Urothelium cell line (cell line): ENCODE data around the gene FLCN.
A peak's percentile ranks its signal among the peaks of the same experiment; 100 is the strongest.
"Not testable (repeated sequence)": the region's sequence is repeated elsewhere in the genome, so short reads cannot be mapped to it uniquely, and the experiment has no call there.

Source experiments
- DNase-seq: peaks from one replicate; pipeline ENCODE4 v3.0.0; 2011; ENCODE audit warnings: low spot score, mixed read lengths
- FAIRE-seq: peaks from 2 replicates; lab custom pipeline; 2011; peaks lifted over from hg19 to GRCh38; lab: Jason Lieb, UNC

The FLCN gene

DNA sequence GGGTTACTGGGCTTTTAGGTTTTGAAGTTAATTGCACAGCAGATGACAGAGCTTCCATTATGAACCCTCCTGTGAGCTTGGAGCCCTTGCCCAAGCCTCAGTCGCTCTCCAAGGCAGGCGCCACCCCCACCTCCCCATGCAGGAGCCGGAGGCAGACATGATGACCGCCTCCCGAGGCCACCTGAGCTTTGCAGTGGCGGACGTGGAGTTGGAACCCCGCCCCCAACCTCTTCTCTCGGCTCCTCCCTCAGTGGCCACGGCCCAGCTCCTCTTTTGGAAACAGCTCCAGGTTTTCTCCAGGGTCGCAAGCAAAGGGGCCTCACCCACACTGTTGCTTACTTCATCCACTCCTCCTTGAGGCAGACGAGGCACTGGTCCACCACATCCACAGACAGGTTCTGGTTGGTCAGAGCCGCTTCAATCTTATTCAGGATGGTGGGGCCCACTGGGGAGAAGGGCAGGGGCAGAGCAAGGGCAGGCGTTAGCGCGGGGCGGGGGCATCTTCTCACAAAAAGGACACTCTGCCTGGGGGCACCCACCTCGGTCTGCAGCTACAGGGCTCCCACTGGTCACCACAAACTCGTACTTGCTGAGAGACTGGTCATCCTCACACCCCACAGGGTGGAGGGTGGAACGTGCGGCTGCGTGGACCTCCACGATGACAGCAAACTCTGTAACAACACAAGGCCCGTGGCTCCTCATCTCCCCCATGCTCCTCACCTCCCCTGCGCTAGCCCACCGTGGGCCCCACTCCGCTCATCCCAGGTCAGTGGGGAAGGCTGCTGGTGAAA, 22.1 kb downstream of the FLCN start:
- FAIRE-seq (no peak), DNase-seq (no peak)

DNA sequence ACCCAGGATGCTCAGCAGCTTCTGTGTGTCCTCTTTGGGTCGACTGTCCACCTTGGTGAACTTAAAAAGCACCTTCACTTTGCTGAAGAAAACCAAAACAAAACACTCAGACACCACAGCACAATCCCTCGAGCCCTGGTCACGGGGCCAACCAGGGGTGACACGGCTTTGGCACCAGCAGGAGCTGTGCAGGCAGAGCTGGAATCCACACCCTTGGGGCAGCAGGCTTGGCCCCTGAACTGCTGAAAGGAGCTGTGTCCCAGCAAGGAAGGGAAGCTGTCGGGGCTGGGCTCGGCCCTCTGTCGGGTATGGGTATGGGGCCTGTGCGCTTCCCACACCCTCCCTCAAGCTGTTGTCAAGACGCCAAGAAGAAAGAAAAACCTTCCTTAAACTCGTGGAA, 23.2 kb downstream of the FLCN start:
- DNase-seq (no peak), FAIRE-seq (no peak)

DNA sequence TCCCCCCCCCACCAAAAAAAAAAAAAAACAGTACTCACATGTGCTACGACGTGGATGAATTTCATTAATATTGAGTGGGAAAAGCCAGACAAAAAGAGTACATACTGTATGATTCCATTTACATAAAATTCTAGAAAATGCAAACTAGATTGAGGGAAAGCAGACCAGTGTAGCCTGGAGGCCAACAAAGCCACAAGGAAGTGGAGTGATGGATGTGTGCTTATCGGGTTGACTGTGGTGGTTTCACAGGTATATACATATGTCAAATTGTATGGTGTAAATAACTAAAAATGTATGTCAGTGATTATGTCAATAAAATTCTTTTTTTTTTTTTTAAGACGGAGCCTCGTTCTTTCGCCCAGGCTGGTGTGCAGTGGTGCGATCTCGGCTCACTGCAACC, 29.0 kb downstream of the FLCN start:
- no peak for DNase-seq
- no peak for FAIRE-seq

DNA sequence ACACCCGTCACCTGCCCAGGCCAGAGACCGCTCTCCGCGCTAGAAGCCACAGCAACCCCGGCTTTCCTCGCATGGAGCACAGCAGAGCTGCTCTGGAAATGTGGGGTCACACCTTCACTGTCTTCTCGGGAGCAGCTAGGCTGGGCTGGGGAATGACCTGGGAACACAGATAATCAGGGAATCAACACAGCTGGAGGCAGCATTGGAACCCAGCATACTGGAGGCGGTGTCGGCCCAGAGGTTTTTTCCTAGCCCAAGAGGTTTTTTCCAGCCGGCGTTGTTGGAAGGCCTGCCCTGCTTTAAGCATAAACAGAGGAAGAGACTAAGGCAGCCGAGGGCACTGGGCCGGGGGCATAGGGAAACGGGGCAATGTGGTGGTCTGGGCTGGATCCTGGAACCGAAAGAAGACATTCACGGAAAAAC, 30.0 kb downstream of the FLCN start:
- no peak for DNase-seq
- FAIRE-seq: no peak

DNA sequence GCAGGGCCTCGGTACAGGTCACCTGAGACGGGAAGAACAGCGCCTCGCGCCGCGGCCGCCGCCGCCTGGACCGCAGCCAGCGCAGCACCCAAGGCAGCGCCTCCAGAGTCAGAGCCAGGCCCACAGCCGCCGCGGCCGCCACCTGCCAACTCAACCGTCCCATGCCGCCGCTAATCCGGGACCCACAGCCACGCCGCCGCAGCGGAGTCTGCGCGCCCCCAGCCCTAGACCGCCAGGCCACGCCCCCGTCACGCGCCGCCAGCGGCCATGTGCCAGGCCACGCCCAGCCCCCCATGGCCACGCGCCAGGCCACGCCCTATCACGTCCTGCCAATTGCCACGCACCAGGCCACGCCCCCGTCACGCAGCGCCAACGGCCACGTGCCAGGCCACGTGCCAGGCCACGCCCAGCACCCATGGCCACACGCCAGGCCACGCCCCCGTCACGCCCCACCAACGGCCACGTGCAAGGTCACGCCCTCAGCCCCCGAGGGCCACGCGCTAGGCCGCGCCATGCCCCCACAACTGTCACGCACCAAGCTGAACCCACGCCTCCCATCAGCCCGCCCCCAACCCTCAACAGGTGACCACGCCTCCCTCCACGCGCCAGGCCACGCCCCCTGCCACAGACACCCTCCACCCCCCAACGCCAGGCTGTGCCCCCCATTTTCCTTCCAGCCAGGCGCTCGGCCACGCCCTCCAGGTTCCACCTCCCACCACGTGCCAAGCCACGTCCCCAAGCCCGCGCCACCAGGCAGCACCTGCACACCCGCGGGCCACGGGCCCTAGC, 30.6 kb downstream of the FLCN start, which contains the start of gene PLD6:
PLD6 (minus strand) TSS at position 210 of the 789 bp plus-strand sequence; CDS start at position 163, 47 bp downstream.
- DNase-seq: peak; percentile 40
- peak; percentile 94 for FAIRE-seq

DNA sequence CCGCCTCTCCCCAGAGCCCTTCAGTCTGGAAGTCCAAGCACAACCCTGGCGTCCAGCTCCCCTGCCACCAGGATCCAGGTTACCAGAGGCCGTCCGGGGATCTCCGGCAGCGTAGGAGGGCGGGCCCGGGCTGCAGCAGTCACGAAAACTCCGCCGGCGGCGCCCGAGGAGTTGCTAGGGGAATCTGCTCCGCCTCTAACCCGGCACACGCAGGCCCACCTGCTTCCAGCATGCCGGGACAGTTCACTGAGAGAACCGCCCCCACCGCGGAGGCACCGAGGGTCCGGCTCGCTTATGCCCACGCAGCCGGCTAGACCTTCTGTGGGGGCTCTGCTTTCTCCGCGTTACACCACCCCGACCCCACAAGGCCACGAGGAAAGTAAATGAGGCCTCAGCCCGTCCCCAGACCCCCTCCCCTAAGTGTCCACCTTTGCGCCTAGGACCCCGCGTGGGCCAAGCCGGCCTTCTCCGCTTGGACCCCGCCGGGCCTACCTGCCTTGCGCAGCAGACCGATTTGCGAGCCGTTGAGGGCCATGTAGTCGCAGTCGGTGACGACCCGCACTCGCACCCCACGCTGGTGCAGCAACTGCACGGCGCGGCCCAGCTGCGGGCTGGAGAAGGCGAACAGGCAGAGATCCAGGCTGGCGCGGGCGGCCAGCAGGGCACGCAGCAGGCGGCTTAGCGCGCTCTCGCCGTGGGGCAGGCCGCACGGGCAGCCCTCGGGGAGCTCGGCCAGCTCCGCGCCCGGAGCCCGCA, 31.4 kb downstream of the FLCN start:
- DNase-seq: no peak
- no peak for FAIRE-seq

DNA sequence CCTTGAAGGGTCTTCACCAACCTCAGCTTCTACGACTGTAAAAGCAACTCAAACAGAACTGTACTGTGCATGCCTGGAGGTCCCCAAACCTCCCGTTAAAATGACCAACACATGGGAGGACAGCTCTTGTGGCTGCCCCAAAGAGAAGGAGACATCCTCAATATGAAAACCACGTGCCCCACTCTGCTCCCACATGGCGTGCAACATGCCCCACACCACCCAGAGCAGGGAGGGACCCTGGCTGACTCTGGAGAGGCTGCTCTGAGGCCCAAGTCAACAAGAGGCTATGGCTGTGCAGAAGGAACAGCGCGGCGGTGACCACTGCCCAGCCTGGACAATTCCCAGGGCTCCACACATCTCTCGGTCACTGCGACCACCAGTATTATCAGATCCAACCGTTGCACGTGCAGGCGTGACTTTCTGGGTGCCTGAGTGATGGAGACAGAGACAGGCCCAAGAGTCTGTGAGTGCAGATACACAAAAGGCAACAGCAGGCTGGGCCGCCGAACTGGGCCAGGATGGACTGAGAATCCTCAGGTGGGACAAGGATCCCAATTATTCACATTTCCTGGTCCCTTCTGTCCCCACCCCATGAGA, 32.2 kb downstream of the FLCN start:
- DNase-seq: no peak
- no peak for FAIRE-seq

DNA sequence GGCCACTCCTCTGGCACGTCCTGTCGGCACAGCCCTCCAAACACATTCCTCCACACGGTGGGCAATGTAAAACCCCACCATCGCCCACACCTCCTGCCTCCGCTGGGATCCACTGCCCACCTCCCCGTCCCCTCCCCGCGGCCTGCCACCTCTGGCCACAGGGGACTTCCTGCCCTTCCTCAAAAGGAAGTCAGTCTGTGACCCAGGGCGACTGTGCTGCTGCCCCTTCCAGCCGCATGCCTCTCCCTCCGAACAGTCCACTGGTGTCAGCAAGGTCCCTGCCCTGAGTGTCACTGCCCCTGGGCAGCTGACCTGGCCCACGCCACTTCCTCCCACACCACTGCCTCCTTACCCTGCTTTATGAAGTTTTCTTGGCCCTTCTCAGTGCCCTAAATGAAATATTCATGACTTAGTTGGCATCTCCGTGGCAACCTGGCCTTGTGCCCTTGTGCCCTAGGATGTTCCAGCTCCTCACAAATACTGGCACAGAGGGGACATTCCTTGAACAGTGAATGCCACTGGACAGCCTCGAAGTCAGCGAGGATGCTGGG, 32.9 kb downstream of the FLCN start:
- no peak for DNase-seq
- no peak for FAIRE-seq

DNA sequence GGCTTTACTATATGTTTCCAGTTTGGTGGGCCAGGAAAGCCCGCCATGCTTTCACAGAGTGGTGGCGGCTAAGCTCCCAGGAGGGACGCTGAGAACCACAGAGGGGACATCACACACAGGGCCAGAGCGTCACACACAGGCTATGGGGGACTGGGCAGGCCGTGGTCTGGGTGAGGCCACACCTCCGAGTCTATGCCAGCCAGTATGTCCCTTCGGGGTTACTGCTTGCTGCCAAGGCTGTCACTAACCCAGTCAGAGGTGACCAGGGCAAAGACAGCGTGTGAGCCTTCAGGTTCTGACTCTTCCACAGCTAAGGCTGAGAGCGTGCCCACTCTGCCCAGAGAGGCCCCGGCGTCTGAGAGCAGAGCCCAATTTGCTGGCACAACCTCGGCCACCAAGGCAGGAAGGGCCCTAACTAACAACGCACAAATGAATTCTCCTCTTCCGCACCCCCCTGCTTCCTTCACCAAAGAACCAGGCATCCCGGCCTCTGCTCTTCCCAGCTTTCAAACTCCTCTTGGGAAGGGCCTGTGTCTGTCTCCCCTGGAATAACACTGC, 33.7 kb downstream of the FLCN start:
- FAIRE-seq: no peak
- no peak for DNase-seq

DNA sequence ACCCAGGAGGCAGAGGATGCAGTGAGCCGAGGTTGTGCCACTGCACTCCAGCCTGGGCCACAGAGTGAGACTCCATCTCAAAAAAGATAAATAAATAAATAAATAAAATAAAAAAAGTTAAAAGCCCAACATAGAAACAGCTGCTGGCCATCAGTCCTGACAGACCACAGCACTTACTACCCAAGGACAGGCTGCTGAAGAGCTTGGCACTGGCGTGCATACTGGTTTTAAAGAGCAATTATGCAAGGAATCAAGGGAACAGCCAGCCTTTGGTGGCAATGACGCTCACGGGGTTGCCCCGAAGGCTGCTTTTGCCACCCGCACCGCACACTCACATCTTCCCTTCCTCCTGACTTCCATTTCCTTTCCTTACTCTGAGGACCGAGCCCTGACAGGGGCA, 35.1 kb downstream of the FLCN start:
- no peak for FAIRE-seq
- no peak for DNase-seq

DNA sequence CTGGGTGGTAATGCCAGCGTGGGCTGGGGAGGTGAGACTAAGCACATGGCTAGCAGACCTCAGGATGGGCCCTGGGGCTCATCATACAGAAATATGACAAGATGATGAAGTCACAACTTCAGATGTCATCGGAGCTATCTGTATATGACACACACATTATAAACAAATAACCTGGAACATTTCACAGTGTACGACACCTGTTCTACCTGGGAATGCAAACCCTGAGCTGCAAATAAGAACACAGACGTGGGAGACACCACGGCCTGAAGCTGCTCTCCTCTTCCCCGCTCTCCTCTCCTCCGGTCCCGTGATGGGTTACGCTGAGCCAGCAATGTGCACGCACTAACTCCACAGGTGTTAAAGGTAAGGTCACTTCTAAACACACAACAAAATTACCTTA, 35.7 kb downstream of the FLCN start:
- FAIRE-seq (no peak), DNase-seq (no peak)

DNA sequence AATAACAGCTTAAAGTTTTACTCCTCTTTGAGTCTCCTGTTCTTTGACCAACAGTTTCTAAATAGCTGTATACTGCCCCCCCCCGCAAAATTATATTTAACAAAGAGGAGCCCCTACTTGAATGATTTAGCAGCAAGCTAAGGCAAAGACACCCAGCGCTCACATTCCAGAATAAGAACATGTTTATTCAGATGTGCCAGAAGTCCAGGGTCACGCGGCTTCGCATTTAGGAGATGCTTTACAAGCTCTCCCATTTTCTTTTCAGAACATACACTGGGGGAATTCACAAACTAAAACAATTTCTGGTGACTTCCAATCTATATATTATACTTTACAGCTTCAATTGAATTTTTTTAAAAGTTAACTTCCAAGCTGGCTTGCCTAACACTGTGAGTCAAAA, 36.1 kb downstream of the FLCN start:
- DNase-seq (no peak), FAIRE-seq (no peak)

DNA sequence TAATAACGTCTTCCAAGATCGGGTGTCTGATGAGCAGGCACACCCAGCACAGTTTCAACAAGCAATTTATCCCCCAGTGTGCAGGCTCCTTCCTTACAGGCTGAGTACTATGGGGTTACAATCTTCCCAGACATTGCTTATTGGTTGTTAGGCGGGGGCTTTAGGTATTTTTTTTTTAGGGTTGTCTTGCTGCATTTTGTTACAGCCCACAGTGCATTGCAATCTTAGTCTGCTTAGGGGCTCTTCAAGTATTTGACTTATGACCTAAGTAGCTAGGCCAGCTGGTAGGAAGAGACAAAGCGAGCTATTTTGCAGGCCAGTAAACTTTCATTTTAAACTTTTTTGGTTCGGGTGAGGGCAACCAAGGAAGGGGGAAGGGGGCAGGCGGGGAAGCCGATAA, 36.7 kb downstream of the FLCN start:
- FAIRE-seq (no peak), DNase-seq (no peak)

DNA sequence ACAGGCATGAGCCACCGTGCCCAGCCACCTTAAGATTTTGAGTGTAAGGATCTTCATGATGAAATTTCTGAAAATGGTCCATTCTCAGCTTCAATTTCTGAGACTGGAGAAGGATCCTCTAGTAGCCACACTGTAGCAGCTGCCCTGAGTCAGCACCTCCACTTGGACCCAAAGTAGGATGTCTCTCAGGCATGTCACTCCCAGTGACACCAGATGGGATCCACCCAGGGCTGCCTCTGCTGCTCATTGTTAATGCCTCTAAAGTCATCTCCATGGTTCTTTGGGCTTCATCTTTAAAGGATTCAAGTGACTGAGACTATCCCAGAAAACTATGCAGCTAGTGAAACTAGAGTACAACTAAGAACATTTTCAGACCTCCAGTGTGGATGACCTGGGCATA, 38.7 kb downstream of the FLCN start:
- DNase-seq (no peak), FAIRE-seq (no peak)

DNA sequence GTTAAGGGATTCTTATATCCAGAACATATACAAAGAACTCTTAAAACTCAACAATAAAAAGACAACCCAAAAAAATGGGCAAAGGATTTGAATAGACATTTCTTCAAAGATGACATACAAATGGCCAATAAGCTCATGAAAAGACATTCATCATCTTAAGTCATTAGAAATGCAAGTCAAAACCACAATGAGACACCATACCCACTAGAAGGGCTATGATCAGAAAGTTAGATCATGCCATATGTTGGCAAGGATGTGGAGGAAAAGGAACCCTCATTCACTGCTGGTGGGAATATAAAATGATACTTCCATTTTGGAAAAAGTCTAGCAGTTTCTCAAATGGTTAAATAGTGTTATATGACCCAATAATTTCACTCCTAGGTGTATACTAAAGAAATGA, 40.2 kb downstream of the FLCN start:
- FAIRE-seq (no peak), DNase-seq (no peak)

DNA sequence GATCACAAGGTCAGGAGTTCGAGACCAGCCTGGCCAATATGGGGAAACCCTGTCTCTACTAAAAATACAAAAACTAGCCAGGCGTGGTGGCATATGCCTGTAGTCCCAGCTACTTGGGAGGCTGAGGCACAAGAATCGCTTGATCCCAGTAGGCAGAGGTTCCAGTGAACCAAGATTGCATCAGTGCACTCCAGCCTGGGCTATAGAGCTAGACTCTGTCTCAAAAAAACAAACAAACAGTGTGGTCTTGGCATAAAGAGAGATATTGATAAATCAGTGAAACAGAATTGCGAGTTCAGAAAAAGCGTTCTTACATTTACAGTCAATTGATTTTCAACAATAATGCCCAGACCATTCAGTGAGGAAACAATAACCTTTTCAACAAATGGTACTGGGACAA, 41.5 kb downstream of the FLCN start:
- FAIRE-seq, DNase-seq: not testable (repeated sequence)

DNA sequence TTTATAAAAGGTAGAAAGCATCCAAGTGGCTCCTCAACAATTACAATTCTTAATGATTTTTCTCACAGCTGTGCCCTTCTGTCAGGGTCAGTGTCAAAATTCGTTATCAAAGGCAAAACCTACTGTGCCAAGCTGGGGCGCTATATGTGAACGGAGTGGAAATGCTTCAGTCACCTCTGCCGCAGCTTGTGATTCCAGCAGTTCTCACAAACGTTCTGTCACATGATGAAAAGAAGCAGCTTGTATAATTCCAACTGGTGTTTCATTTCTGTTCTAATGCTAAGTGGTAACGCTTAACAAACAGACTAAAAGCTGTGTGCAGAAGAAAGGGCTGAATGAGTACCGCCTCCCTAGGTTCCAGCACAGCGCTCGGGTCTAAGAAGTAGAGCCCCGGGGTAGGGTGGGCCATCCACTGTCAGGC, 45.0 kb downstream of the FLCN start:
- FAIRE-seq: no peak
- no peak for DNase-seq

DNA sequence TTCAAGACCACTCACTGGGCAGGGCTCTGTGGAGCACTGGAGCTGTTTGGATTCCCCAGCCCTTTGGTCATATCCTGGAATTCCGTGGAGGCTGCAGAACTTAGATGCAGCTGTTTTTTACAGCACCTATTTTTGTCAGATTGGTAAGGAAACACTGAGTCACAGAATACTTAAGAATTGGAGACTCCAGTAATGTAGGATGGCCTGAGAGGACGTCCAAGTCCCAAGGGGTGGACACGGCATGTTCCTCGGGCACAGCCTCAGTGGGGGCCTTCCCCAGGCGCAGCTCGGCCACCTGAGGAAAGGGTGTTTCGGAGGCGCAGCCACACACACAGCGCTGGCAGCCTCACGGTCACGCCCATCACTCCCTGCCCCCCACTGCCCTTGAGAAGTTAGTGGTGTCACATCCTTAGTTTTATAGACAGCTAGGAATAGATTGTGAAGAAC, 45.6 kb downstream of the FLCN start:
- peak; percentile 81 for DNase-seq
- FAIRE-seq: no peak

DNA sequence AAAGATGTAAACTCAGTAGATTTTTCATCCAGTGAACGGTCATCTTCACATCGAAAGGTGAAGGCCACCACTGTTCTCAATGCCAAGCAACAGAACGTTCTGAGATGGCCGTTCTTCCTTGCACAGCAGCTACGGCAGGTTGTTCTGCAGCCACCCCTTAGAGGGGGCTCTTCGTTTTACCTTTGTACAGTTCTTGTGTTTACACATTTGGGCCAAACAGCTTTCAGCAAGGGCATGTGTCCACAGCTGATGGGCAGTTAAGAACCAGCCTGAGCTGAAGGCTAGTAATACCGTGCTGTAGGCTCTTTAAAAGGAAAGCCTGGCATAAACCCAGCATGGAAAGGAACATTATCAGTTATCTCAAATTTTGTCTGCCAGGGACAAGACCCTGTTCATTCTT, 46.8 kb downstream of the FLCN start:
- DNase-seq (no peak), FAIRE-seq (no peak)

DNA sequence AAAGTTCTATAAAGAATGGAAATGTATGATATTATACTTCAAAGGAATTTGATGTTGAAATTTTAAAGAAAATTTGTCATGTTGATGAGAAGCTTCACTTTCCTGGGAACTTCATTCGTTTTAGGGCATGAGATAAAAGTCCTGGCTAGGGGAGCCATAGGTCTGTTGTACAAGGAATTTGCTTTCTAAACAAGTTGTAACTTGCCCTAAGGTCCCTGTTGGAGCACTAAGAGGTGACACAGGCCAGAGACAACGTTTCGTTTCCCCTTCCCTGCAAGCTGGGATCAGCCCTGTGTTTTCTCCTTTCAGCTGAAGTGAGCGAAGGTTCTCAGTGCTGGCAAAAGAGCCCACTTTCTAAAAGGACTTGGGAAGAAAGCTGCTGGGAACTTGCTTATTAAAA, 47.4 kb downstream of the FLCN start:
- FAIRE-seq (no peak), DNase-seq (no peak)
